HCT116 (cell line): ENCODE results near the gene HAO2. TPM values are rescaled to one million over a fixed set of nuclear protein-coding genes. Genes with fewer than 3 reads are reported as not detected.

ENCODE experiments used
- ATAC-seq: fragments of 200-7000 bp; cut with Tn5 transposase; 2 replicates; pipeline ENCODE4 v1.9.1; 2020; ENCODE audit warnings: mild to moderate bottlenecking, moderate library complexity
- BruUV-seq: library from RNA; stranded (reverse); fragments of 400-500 nt; replicated peaks from 2 replicates; lab custom pipeline; 2021; lab: Mats Ljungman, UMichigan
- CTCF ChIA-PET: fragments of 300-600 bp; sonication (Branson Sonifier 250); formaldehyde crosslinking; loops from one replicate; lab custom pipeline; 2021; ENCODE audit warnings: antibody characterized with exemption; lab: Charles Lee
- POLR2A ChIA-PET: fragments of 300-600, 350-600 bp; sonication (Branson Sonifier 250); formaldehyde crosslinking; loops from one replicate; lab custom pipeline; 2021; ENCODE audit warnings: antibody characterized with exemption; lab: Charles Lee
- RAD21 ChIA-PET, 2 experiments: fragments of 300-600 bp; sonication (Branson Sonifier 250); formaldehyde crosslinking; loops; one replicate each; lab custom pipeline; 2023; ENCODE audit warnings: low total read pairs in 2 of 2; ENCODE audit not compliant: uncharacterized antibody in 2 of 2, unreplicated experiment in 2 of 2, low non-redundant PET in 1 of 2; lab: Charles Lee
- DNase-seq: peaks from one replicate; pipeline ENCODE4 v3.0.0-alpha.2; 2010; ENCODE audit warnings: low read depth, low spot score
- H2AFZ ChIP-seq: fragments of 200-600 bp; shearing (Covaris generic), sonication (generic); 2 replicates; pipeline ENCODE4 v1.6.1; 2017; ENCODE audit warnings: low read depth, mixed run types, mixed read lengths, antibody characterized with exemption, low read length; ENCODE audit not compliant: poor library complexity, severe bottlenecking
- H3K27ac ChIP-seq: 2 replicates; pipeline ENCODE4 v1.5.1; 2012; ENCODE audit warnings: low read depth, low read length
- H3K27me3 ChIP-seq: fragments of 200-600 bp; sonication (generic); 2 replicates; pipeline ENCODE4 v1.6.1; 2016; ENCODE audit warnings: mixed run types, low read length, mixed read lengths; ENCODE audit not compliant: insufficient read depth
- H3K36me3 ChIP-seq, 2 experiments: fragments of 200-500 bp in 1 of 2; fragments of 200-600 bp in 1 of 2; sonication (Bioruptor generic) in 1 of 2; sonication (generic) in 1 of 2; 2 replicates each; pipeline versions ENCODE4 v1.5.1 to v1.6.1; 2014 to 2016; ENCODE audit warnings: low read length in 2 of 2, inconsistent platforms in 1 of 2, mixed read lengths in 1 of 2, mixed run types in 1 of 2; ENCODE audit not compliant: insufficient read depth in 2 of 2, control insufficient read depth in 1 of 2
- H3K4me1 ChIP-seq, 2 experiments: fragments of 200-600 bp in 1 of 2; sonication (generic) in 1 of 2; 2 replicates each; pipeline versions ENCODE4 v1.5.1 to v1.6.1; 2012 to 2017; ENCODE audit warnings: low read length in 2 of 2, inconsistent platforms in 1 of 2, mild to moderate bottlenecking in 1 of 2, mixed read lengths in 1 of 2, mixed run types in 1 of 2, moderate library complexity in 1 of 2; ENCODE audit not compliant: insufficient read depth in 2 of 2, control insufficient read depth in 1 of 2
- H3K4me2 ChIP-seq: fragments of 200-600 bp; sonication (generic); 2 replicates; pipeline ENCODE4 v1.6.1; 2017; ENCODE audit warnings: mixed run types, low read length, mixed read lengths
- H3K4me3 ChIP-seq, 2 experiments: fragments of 200-600 bp in 1 of 2; sonication (generic) in 1 of 2; replicated peaks in 1 of 2; 2 replicates each; pipeline ENCODE4 v1.5.1; 2011 to 2016; ENCODE audit warnings: low read length in 2 of 2, control low read depth in 1 of 2, low read depth in 1 of 2, mild to moderate bottlenecking in 1 of 2, mixed read lengths in 1 of 2, mixed run types in 1 of 2
- H3K79me2 ChIP-seq: fragments of 200-600 bp; sonication (generic); 2 replicates; pipeline ENCODE4 v1.6.1; 2017; ENCODE audit warnings: mild to moderate bottlenecking, mixed run types, low read length, moderate library complexity, mixed read lengths; ENCODE audit not compliant: insufficient read depth
- H3K9ac ChIP-seq: fragments of 200-600 bp; sonication (generic); 2 replicates; pipeline ENCODE4 v1.6.1; 2016; ENCODE audit warnings: low read length, mixed read lengths
- H3K9me2 ChIP-seq: fragments of 200-600 bp; sonication (generic), shearing (Covaris generic); 2 replicates; pipeline ENCODE4 v1.6.1; 2017; ENCODE audit warnings: mixed run types, mild to moderate bottlenecking, moderate library complexity; ENCODE audit not compliant: insufficient read depth
- H3K9me3 ChIP-seq, 2 experiments: fragments of 200-500 bp in 1 of 2; fragments of 200-600 bp in 1 of 2; sonication (Bioruptor generic) in 1 of 2; sonication (generic) in 1 of 2; 2 replicates each; pipeline ENCODE4 v1.6.1; 2014 to 2017; ENCODE audit warnings: low read length in 2 of 2, mixed read lengths in 2 of 2, inconsistent platforms in 1 of 2, low read depth in 1 of 2, mild to moderate bottlenecking in 1 of 2, mixed run types in 1 of 2, moderate library complexity in 1 of 2; ENCODE audit not compliant: control insufficient read depth in 1 of 2, insufficient read depth in 1 of 2
- H4K20me1 ChIP-seq: fragments of 200-600 bp; sonication (generic), shearing (Covaris generic); 2 replicates; pipeline ENCODE4 v1.6.1; 2017; ENCODE audit warnings: mixed run types, mild to moderate bottlenecking, moderate library complexity; ENCODE audit not compliant: insufficient read depth
- ATF3 ChIP-seq: IDR thresholded peaks from 2 replicates; pipeline ENCODE4 v1.6.1; 2012
- CBX3 ChIP-seq: IDR thresholded peaks from 2 replicates; pipeline ENCODE4 v1.6.1; 2012; ENCODE audit warnings: low read depth
- CEBPB ChIP-seq: IDR thresholded peaks from 2 replicates; pipeline ENCODE4 v1.6.1; 2012; ENCODE audit warnings: low read depth
- EGR1 ChIP-seq: IDR thresholded peaks from 2 replicates; pipeline ENCODE4 v1.6.1; 2012; ENCODE audit warnings: low read depth
- EZH2 ChIP-seq: fragments of 200-600 bp; sonication (generic); IDR thresholded peaks from 2 replicates; pipeline ENCODE4 v1.6.1; 2017; ENCODE audit warnings: antibody characterized with exemption, mixed run types
- EZH2phosphoT487 ChIP-seq: fragments of 200-600 bp; IDR thresholded peaks from 2 replicates; pipeline ENCODE4 v1.6.1; 2018; ENCODE audit warnings: antibody characterized with exemption, borderline replicate concordance
- FOSL1 ChIP-seq: IDR thresholded peaks from 2 replicates; pipeline ENCODE4 v1.6.1; 2012; ENCODE audit warnings: low read depth
- REST ChIP-seq: IDR thresholded peaks from 2 replicates; pipeline ENCODE4 v1.6.1; 2012; ENCODE audit warnings: low read depth
- SIN3A ChIP-seq: IDR thresholded peaks from 2 replicates; pipeline ENCODE4 v1.6.1; 2012; ENCODE audit warnings: low read depth
- SRF ChIP-seq: IDR thresholded peaks from 2 replicates; pipeline ENCODE4 v1.6.1; 2012; ENCODE audit warnings: low read depth
- TCF7L2 ChIP-seq: IDR thresholded peaks from 2 replicates; pipeline ENCODE4 v1.7.0; 2011; ENCODE audit warnings: borderline replicate concordance, inconsistent platforms; ENCODE audit not compliant: insufficient read depth, insufficient read length; ENCODE audit errors: extremely low read depth
- YY1 ChIP-seq: IDR thresholded peaks from 2 replicates; pipeline ENCODE4 v1.6.1; 2011; ENCODE audit warnings: low read length, low read depth, moderate library complexity, mild to moderate bottlenecking; ENCODE audit not compliant: insufficient replicate concordance; ENCODE audit errors: extremely low read depth
- ZBTB33 ChIP-seq: IDR thresholded peaks from 2 replicates; pipeline ENCODE4 v1.6.1; 2011; ENCODE audit warnings: mild to moderate bottlenecking, low read length, moderate library complexity; ENCODE audit not compliant: insufficient replicate concordance; ENCODE audit errors: extremely low read depth
- intact Hi-C: fragments of 100-400 bp; cut with micrococcal nuclease; formaldehyde crosslinking; loops from 2 replicates; pipeline ENCODE4 v1.10.0; 2022
- total RNA-seq: library from RNA; stranded (reverse); gene quantifications from one replicate; pipeline ENCODE4 v1.2.1, GENCODE V29; 2021; ENCODE audit not compliant: unreplicated experiment

Gene HAO2
- total RNA-seq, 1 experiment from 2014 or later, result not detected

- H3K36me3 ChIP-seq, result no peaks in the 10 kb centered on the region
- intact Hi-C loops, result no loop called here
- H2AFZ ChIP-seq, result no peak overlapping the region
- CTCF ChIA-PET, result no interaction called here
- H3K27me3 ChIP-seq, result no peaks in the 10 kb centered on the region
- H3K79me2 ChIP-seq, result no peaks in the 10 kb centered on the region
- H3K27ac ChIP-seq, result no peak overlapping the region
- DNase-seq (no peak), ATAC-seq (no peak)
- TF ChIP-seq ZBTB33 (no peak), EZH2 (no peak), REST (no peak), FOSL1 (no peak), EGR1 (no peak), TCF7L2 (no peak), ATF3 (no peak), SRF (no peak), CEBPB (no peak), SIN3A (no peak), EZH2phosphoT487 (no peak), CBX3 (no peak), YY1 (no peak)
- BruUV-seq, result no TSS peak
- H3K4me3 ChIP-seq, result no peak overlapping the region
- H3K9ac ChIP-seq, result no peak overlapping the region
- H3K9me2 ChIP-seq, result no peaks in the 10 kb centered on the region
- no peaks in the 10 kb centered on the region for H3K9me3 ChIP-seq
- POLR2A ChIA-PET, result no interaction called here
- no peak overlapping the region for H3K4me2 ChIP-seq
- H4K20me1 ChIP-seq, result no peaks in the 10 kb centered on the region
- no peaks in the 10 kb centered on the region for H3K4me1 ChIP-seq
- RAD21 ChIA-PET, result no interaction called here
These were observed 23.2 kb downstream of the HAO2 start for GRCh38 chr1:119391749-119392148.
